ENCODE data around the gene KLF8. TPM values are rescaled to one million over a fixed set of nuclear protein-coding genes. Genes with fewer than 3 reads are reported as not detected.

The KLF8 gene
- total RNA-seq, 1 experiment from 2014 or later: 1.2 TPM

DNA sequence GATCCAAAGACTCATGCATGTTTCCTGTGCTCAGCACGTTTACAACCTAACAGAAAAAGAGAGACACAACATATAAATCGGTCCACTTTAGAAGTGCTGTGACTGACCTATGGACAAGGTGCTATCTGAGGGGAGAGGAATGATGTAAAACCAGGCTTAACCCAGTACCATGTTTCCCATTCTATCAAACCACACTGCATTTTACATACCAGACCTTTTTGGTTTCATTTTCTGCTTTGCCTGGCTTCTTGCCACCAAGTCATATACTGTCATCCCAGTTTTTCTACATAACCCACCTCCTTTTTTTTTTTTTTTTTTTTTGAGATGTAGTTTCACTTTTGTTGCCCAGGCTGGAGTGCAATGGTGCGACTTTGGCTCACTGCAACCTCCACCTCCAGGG lies 82.2 kb downstream of the KLF8 start:
- DNase-seq (ENCODE audit: low read depth, low spot score) (no peak), ATAC-seq (no peak)
- no peak overlapping the region for H2AFZ ChIP-seq (ENCODE audit: low read depth, low read length, poor library complexity, severe bottlenecking)
- TF ChIP-seq ZNF274 (IDR thresholded peaks at IDR 0.05; ENCODE audit: low read depth, low read length) (no peak), YY1 (IDR thresholded peaks at IDR 0.05; ENCODE audit: extremely low read depth, insufficient replicate concordance, low read depth, low read length) (no peak), ZFX (IDR thresholded peaks at IDR 0.05) (no peak), POLR2AphosphoS5 (IDR thresholded peaks at IDR 0.05; ENCODE audit: low read depth, low read length) (no peak), FOSL1 (IDR thresholded peaks at IDR 0.05; ENCODE audit: low read depth) (no peak), RAD21 (IDR thresholded peaks at IDR 0.05; ENCODE audit: low read depth) (no peak), EGR1 (IDR thresholded peaks at IDR 0.05; ENCODE audit: low read depth) (no peak), TCF7L2 (IDR thresholded peaks at IDR 0.05; ENCODE audit: borderline replicate concordance, extremely low read depth, insufficient read depth, insufficient read length) (no peak), SP1 (IDR thresholded peaks at IDR 0.05; ENCODE audit: low read depth) (no peak), ELF1 (IDR thresholded peaks at IDR 0.05; ENCODE audit: borderline replicate concordance, low read depth) (no peak), EZH2 (IDR thresholded peaks at IDR 0.05) (no peak), SIN3A (IDR thresholded peaks at IDR 0.05; ENCODE audit: low read depth) (no peak)
- TF ChIP-seq, protein P1, sequence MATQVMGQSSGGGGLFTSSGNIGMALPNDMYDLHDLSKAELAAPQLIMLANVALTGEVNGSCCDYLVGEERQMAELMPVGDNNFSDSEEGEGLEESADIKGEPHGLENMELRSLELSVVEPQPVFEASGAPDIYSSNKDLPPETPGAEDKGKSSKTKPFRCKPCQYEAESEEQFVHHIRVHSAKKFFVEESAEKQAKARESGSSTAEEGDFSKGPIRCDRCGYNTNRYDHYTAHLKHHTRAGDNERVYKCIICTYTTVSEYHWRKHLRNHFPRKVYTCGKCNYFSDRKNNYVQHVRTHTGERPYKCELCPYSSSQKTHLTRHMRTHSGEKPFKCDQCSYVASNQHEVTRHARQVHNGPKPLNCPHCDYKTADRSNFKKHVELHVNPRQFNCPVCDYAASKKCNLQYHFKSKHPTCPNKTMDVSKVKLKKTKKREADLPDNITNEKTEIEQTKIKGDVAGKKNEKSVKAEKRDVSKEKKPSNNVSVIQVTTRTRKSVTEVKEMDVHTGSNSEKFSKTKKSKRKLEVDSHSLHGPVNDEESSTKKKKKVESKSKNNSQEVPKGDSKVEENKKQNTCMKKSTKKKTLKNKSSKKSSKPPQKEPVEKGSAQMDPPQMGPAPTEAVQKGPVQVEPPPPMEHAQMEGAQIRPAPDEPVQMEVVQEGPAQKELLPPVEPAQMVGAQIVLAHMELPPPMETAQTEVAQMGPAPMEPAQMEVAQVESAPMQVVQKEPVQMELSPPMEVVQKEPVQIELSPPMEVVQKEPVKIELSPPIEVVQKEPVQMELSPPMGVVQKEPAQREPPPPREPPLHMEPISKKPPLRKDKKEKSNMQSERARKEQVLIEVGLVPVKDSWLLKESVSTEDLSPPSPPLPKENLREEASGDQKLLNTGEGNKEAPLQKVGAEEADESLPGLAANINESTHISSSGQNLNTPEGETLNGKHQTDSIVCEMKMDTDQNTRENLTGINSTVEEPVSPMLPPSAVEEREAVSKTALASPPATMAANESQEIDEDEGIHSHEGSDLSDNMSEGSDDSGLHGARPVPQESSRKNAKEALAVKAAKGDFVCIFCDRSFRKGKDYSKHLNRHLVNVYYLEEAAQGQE (IDR thresholded peaks at IDR 0.05; ENCODE audit: low read depth): no peak
- RAD21 ChIA-PET (ENCODE audit: low non-redundant PET in 1 of 2, low total read pairs in 2 of 2, uncharacterized antibody in 2 of 2, unreplicated experiment in 2 of 2): no interaction called here
- H3K4me3 ChIP-seq (replicated peaks in 1 of 2; ENCODE audit: low read depth in 1 of 2, low read length in 2 of 2): no peak overlapping the region
- no peaks in the 10 kb centered on the region for H3K9me2 ChIP-seq (ENCODE audit: insufficient read depth)
- intact Hi-C loops (cut with micrococcal nuclease): no loop called here
- H3K4me2 ChIP-seq (ENCODE audit: low read length): no peak overlapping the region
- no peaks in the 10 kb centered on the region for H3K27me3 ChIP-seq (ENCODE audit: insufficient read depth, low read length)
- no peaks in the 10 kb centered on the region for H3K79me2 ChIP-seq (ENCODE audit: insufficient read depth, low read length)
- BruUV-seq (replicated peaks): no TSS peak
- POLR2A ChIA-PET: no interaction called here
- H3K4me1 ChIP-seq (ENCODE audit: control insufficient read depth in 1 of 2, insufficient read depth in 2 of 2, low read length in 2 of 2): no peaks in the 10 kb centered on the region
- no peaks in the 10 kb centered on the region for H3K36me3 ChIP-seq (ENCODE audit: control insufficient read depth in 1 of 2, insufficient read depth in 2 of 2, low read length in 2 of 2)
- H3K9me3 ChIP-seq (ENCODE audit: control insufficient read depth in 1 of 2, insufficient read depth in 1 of 2, low read depth in 1 of 2, low read length in 2 of 2): no peaks in the 10 kb centered on the region
- no peaks in the 10 kb centered on the region for H4K20me1 ChIP-seq (ENCODE audit: insufficient read depth)
- H3K27ac ChIP-seq (ENCODE audit: low read depth, low read length): no peak overlapping the region
- H3K9ac ChIP-seq (ENCODE audit: low read length): no peak overlapping the region
- CTCF ChIA-PET: no interaction called here

All from HCT116 (cell line).